HS-27A (cell line): Measurements from ENCODE around the gene PTPRG.
"Not testable (repeated sequence)": the region's sequence is repeated elsewhere in the genome, so short reads cannot be mapped to it uniquely, and the experiment has no call there.

ENCODE experiments used
- DNase-seq: peaks from one replicate; pipeline ENCODE4 v3.0.0-alpha.2; 2012; ENCODE audit warnings: low read depth, missing footprints

PTPRG gene

DNA sequence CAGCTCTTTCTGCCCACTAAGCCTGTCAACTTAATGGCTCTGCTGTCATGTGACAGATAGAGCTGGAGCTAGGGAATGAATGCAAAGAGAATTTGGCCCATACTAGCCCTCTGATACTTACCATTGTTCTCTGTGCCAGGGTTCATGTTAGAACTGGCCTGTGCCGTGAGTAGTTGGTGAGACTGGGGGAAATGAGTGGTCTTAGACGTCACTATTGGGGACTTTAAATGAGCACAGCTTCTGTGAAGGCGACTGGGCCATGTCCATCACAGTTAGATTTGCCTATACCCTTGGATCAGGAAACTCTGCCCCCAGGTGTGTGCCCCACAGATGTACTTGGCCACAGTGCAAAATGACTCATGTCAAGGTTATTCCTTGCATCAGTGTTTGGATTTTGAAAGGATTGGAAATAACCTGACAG, 124.9 kb downstream of the PTPRG start:
- DNase-seq, result no peak

DNA sequence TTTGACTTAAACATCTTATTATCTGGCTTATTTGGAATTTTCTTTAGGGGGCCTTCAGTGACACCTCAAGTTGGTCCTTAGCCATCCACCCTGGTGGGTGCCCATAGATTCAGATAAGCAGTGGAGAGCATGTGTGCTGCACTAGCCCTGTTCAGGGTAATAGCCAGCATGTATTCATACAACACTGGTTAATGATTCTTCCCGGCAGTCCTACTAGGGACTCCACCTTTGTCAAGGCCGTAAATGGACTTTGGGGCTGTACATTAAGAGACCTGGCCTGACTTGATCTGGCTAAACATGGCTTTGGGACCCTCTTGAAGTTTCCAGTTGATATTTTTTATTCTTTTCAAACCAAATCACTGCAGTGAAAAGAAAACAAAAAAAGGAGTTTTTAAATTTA, 125.8 kb downstream of the PTPRG start:
- DNase-seq, result no peak

DNA sequence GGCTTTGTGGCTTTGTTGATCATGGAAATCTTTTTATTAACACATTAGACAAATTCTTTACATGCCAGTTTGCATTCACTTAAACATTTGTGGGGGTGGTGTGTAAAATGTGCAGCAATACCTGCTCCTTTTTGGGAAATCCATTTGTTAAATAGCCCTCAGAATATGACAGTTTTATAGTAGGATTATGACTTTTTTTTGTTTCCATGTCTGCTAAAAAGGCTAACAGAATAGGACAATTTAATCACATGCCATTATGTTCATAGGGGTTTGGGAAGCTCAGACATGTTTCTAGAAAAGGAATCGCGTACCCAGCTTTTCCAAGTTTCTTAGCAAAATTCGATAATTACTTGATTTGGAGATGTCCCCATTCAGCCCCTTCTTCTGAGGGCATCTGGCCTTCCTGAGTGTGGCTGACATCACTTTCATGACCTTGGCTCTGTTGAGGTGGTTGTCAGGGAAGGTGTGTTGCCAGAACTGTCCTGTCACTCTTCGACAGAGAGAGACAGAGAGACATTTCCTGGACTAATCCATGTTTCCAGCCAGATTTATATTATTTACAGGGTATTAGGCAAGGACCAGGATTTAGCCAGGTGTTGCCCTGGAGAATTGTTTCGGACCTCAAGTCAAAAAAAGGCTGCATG, 126.4 kb downstream of the PTPRG start:
- DNase-seq, result no peak

DNA sequence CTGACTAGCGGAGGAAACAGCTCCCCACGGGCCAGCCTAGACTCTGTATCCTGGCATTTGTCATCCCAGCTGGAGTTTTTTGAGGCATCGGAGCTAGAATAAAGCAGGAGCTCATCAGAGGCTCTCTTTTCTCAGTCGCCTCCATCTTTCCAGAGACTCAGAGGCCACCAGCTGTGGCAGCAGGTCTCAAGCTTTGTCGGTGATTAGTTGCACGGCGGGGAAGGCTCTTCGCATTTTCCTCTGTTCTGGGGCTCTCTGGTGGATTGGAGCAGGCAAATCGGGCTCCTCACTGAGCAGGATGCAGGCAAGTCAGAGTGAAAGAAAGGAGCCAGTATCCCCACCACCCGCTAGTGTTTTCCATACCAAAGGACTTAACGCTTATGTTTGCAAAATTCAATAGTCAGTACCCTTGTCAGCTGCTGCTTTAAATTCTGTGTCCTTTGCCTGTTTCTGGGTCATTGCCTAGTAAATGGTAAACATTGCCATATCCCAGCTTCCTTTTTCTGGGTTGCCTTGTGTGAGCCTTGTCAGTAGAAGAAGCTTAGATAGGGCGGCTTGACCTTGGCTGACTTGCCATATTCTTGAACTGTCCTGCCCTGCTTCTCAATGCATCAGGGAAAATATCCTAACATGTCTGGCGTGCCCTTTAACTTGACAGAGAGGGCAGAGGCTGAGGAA, 127.1 kb downstream of the PTPRG start:
- DNase-seq, result no peak

DNA sequence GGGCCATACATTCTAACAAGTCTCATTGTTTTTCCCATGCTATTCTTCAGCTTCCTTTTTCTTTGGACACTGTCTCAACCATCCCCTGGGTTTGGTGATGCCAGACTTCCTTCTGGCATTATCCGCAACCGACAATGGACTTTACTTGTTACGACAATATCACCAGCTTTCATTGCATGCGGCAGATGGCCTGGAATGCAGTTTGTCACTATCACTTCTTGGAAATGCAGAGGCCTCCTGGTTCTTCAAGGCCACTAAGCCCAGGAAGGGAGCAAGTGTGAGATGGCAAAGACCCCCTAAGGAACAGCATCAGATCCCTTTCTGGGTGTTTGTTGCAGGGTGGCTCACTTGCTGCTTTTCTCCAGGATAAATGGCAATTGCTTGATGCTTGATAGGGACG, 128.6 kb downstream of the PTPRG start:
- no peak for DNase-seq

DNA sequence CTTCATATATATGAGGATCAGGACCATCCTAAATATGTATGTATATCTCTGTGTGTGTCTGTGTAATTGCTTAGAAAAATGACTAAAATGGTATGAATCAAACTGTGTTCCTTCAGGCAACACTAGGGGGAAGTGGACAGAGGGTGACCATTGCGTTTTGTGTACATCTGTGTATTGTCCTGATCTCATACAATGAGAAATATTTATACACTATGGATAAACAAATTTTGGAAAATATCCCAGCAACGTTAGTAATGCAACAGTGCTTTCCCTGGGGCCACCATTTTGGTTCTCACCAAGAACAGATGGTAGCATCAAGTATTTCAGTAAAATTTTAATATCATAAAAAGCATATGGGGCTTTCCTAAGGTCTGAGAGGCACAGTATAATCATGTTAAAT, 130.1 kb downstream of the PTPRG start:
- DNase-seq, result no peak

DNA sequence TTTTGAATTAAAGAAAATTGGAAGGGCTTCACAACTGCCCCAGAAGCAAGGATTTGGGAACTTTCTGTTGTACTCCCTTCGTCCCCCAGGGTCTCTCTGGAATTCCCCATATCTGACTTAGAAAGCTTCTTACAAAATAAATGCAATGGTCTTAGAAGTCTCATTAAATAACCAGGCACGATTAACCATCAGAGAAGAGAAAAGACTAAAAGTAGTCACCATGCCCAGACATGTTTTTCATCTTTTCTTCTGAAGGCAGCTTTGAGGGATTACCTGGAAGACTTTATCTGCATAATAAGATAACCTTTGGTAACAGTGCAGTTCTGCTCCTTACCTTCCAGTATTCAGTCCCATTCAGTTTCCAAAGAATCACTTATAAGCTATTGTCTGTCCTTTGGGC, 135.9 kb downstream of the PTPRG start:
- no peak for DNase-seq

DNA sequence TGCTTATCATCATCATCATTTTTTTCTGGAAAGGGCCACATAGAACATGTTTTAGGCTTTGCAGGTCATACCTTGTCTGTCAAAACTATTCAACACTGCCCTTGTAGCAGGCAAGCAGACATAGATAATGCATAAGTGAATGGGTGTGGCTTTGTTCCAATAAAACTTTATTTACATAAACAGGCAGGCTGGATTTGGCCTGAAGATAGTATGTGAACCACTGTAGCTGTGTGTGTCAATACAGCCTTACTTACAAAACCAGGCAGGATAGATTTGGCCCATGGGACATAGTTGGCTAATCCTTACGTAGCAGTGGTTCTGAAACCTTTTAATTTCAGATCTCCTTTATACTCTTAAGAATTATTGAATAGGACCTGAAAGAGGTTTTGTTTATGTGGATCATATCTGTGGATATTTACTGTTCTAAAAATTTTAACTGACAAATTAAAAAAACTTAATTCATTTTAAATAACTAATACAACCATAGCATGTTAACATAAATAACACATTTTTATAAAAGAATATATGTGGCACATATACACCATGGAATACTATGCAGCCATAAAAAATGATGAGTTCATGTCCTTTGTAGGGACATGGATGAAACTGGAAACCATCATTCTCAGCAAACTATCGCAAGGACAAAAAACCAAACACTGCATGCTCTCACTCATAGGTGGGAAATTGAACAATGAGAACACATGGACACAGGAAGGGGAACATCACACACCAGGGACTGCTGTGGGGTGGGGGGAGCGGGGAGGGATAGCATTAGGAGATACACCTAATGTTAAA, 137.1 kb downstream of the PTPRG start:
- not testable (repeated sequence) for DNase-seq

DNA sequence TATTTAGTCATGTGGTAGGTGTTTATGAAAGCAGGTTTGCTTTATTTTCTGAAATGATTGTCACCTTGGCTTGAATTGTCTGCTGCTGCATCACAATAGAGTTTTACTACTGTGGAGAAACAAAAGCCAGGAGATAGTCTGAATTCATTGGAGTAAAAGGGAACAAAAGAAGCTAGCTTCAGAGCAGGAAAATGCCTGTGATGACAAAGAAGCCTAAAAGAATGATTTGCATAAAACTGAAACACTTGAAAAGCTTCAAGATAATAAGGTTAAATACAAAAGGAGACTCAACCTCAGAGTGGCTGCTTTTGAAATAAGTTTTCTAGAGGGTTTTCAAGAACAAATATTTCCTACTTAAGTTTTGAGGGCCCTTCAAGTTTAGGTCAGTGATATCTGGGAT, 138.3 kb downstream of the PTPRG start:
- no peak for DNase-seq

DNA sequence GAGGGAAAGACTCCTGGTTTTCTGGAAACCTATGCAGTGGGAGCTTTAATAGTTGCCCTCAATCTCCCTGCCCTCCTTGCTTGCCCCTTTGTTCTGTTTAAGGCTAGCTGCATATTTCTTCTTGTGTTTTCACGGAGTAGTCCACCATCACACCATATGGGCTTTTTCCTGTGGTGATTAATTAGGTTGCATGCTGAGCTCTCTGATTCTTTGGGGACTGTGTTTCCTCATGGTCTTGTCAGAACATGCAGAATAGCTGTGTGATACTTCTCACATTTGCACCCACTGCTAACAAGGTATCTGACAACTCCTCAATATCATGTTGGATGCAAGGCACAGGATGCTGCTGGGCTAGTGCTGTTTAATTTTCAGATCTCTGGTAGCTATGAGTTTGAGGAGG, 139.6 kb downstream of the PTPRG start:
- no peak for DNase-seq

DNA sequence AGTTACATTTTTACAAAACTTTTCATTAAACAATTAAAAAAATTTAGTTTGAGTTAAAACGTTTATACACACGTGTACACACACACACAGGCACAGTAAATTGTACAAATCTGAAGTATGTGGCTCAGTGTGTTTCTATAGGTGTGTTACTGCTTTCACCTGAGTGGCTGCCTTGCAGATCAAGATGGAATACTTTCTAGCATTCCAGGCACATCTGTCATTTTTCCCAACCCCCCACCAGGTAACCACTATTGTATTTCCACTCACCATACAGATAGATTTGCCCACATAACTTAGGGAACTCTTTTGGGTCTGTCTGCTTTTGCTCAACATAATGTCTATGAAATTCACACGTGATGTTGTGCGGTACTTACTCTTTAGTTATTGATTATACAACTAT, 141.1 kb downstream of the PTPRG start:
- no peak for DNase-seq

DNA sequence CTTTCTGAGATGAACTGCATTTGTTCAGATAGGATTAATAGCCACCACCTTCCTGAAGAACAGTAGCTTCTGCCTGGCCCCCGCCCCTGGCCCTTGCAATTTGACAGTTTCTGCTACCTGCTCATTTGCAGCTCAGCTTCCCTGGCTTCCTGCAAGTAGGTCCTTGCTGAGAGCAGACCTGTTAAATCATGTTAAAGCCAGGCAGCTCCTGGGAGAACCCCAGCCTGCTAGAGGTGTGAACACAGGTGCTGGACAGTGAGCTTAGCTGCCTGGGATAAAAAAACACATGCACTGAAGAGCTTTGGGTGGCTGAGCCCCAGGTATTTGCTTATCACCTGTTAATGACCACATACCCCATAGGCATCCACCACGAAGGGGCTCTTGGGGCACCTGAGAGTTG, 143.4 kb downstream of the PTPRG start:
- no peak for DNase-seq

DNA sequence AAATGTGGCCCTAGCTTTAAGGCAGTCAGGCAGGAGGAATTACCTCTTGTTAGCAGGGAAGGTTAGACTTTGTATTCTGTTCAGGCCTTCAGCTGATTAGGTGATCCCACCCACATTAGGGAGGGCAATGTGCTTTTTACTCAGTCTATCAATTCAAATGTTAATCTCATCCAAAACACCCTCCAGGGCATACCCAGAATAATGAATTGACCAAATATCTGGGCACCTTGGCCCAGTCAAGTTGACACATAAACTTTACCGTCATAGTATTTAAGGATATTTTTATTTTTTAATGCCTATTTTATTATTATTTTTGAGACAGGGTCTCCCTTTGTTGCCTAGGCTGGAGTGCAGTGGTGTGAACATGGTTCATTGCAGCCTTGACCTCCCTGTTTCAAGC, 146.1 kb downstream of the PTPRG start:
- DNase-seq, result no peak

DNA sequence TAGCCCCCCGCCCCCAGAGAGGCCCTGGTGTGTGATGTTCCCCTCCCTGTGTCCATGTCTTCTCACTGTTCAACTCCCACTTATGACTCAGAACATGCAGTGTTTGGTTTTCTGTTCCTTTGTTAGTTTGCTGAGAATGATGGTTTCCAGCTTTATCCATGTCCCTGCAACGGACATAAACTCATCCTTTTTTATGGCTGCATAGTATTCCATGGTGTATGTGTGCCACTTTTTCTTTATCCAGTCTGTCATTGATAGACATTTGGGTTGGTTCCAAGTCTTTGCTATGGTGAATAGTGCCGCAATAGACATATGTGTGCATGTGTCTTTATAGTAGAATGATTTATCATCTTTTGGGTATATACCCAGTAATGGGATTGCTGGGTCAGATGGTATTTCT, 149.5 kb downstream of the PTPRG start:
- DNase-seq, result not testable (repeated sequence)

DNA sequence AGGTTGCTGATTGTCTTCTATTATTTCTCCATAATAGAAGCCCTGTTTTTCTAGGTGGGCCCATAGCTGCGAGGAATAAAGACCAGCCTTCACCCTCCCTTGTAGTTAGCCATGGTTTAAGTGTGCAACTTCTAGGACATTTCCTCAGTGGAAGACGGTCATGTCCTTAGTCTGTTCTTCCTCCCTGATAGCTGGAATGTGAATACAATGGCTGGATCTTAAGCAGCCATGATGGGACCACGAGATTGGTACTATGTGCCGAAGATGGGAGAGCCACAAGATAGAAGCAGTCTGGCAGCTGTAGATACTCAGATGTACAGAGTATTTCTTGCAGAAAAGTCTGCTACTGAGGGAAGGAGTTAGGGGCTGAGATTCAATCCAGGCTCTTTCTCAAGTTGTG, 152.9 kb downstream of the PTPRG start:
- DNase-seq, result no peak

DNA sequence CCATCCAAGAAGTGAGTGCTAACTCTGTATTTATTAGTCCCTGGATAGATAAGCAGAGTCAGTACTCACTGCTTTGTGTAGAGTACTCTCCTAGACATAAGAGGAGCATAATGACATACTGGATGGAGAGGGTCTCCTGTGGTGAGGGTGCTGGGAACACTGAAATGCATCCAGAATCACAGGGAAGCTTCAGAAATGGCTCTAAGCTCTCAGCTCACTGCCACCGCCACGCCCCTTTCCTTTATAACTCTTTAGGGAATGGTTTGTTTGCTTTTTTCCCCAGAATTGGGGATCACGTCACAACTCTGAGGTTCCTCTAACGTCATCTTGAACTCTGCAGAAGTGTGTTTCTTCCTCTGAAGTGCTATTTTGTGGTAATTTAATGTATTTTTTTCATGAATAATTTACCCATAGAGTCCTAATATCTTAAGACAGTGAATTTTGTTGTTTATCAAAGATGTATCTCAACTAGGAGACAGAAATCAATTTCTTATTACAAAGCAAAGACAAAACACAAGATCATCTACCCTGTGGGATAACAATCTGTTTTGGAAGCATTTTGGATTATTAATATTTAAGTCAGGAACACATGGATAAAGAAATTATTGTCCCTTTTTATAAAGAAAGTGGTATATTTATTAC, 154.6 kb downstream of the PTPRG start:
- no peak for DNase-seq

DNA sequence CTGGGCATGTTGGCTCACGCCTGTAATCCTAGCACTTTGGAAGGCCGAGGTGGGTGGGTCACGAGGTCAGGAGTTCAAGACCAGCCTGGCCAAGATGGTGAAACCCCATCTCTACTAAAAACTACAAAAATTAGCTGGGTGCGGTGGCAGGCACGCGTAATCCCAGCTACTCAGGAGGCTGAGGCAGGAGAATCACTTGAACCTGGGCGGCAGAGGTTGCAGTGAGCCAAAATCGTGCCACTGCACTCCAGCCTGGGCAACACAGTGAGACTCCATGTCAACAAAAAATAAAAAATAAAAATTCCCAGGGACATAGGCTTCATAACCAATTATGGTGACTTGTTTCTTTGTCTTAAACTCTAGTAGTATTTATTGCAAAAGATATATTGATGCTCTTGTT, 155.3 kb downstream of the PTPRG start:
- DNase-seq, result not testable (repeated sequence)

DNA sequence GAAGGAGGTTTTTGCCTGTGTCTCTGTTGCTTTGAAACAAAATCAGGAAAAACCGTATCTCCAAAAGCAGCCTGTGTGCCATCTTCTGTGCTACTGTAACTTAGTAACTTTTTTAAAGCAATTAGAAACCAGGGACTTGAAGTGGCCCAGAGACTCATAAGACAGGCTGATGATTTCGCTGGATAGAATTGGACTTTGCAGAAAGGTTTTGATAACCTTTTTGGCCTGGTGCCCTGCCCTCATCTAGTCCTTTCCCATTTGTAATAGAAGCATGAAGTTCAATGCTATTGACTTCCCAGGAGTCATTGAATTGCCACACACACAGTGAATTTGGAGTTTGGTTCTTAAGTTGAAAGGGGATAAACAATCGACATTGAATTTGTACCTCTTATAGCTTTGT, 157.2 kb downstream of the PTPRG start:
- DNase-seq, result no peak

DNA sequence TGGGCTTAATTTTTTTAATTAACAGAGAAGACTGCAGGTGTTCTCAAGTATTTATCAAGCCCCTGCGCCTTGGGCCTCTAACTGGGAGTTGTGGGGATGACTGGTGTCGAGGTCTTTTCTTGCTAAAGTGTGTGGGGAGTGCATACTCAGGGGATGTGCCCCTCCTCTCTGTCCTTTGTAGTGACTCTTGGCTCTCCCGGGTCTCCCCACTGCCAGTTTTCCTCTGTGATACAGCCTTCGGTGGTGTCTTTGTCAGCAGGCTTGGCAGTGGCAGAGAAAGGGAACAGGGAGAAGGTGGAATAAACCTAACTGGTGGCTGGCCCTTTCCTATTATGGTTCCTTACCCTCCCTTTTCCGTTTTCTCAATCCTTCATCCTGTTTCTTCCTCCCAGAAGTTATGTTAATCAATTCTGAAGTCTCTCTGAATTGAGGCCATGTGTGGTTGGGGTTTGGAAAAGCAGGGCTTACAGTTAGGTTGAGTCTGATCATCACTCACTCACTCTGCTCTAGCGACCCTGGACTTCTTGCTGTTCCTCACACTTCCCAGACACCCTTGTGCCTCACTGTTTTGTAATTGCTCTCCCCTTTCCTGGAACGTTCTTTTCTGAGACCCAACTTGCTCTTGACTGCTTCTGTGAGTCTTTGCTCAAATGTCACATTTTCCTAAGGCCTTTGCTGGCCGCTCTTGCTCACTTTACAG, 158.1 kb downstream of the PTPRG start:
- no peak for DNase-seq

DNA sequence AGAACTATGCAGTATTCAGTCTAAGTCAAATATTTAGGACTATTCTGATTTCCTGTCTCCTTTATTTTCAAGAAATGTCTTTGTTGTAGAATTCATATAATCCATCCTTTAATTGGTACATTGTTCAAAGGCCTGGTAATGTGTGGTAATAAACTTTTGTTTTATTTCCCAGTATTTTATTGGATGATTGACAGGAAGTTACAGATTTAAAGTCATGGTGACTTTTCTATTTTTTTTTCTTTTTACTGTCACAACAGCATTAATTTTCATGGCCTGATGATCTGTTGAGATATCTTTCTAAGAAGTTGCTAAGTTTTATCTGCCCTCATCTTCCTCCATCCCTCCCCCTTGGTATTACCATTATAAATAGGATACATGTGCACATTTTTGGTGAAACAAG, 161.7 kb downstream of the PTPRG start:
- no peak for DNase-seq

DNA sequence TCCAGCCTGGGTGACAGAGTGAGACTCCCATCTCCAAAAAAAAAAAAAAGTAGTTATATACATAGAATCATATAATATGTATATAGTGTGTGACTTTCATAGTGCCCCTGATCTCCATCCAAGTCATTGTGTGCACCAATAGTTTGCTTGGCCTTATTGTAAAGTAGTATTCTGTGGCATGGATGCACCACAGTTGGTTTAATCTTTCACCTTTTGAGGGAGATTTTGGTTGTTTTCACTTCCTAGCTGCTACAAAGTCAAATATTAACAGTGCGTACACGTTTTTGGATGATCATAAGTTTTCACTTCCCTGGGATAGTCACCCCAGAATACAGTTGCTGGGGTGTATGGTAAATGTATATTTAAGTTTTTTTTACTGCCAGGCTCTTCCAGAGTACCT, 162.8 kb downstream of the PTPRG start:
- DNase-seq, result no peak

DNA sequence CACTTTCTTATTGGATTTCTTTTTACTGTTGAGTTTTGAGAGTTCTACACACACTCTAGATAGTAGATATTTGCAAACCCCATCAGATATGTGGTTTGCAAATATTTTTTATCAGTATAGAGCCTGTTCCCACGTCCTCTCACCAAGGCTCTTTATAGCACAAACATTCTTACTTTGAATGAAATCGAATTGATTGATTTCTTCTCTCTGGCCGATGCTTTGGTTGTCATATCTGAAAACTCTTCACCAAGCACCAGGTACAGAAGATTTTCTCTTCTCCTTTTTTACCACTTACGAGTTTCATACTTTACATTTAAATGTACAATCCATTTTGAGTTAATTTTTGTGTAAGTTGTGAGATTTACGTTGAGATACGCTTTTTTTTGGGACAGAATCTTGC, 163.4 kb downstream of the PTPRG start:
- DNase-seq, result no peak
